Measurements from ENCODE around the gene TFG.

- TF ChIP-seq CBFB (IDR thresholded peaks at IDR 0.05; ENCODE audit: low read depth), result no peak
- no peak for TF ChIP-seq MAX (IDR thresholded peaks at IDR 0.05; ENCODE audit: low read depth, low read length)
- TF ChIP-seq SMC3 (IDR thresholded peaks at IDR 0.05; ENCODE audit: borderline replicate concordance, low read length), result no peak
- TF ChIP-seq POLR2AphosphoS2 (IDR thresholded peaks at IDR 0.05; ENCODE audit: low read depth, low read length), result no peak
- no peak for TF ChIP-seq REST (IDR thresholded peaks at IDR 0.05; ENCODE audit: low read depth, low read length)
- no peak for TF ChIP-seq CTCF (IDR thresholded peaks at IDR 0.05 in 2 of 3, conservative IDR thresholded peaks at IDR 0.05 in 1 of 3; ENCODE audit: control insufficient read depth in 2 of 3, extremely low read depth in 1 of 3, insufficient read depth in 1 of 3, low read depth in 3 of 3, low read length in 3 of 3)
- TF ChIP-seq ZBED1 (IDR thresholded peaks at IDR 0.05; ENCODE audit: borderline replicate concordance), result no peak
- no peak for TF ChIP-seq BCLAF1 (IDR thresholded peaks at IDR 0.05)
- no peak for TF ChIP-seq SPI1 (IDR thresholded peaks at IDR 0.05; ENCODE audit: borderline replicate concordance, insufficient read depth, low read depth, low read length)
- TF ChIP-seq POLR2A (IDR thresholded peaks at IDR 0.05; ENCODE audit: low read depth, low read length), result no peak
- TF ChIP-seq EP300 (IDR thresholded peaks at IDR 0.05; ENCODE audit: borderline replicate concordance in 1 of 2, control insufficient read depth in 1 of 2, low read depth in 2 of 2, low read length in 2 of 2), result no peak
- no peak for TF ChIP-seq HCFC1 (IDR thresholded peaks at IDR 0.05; ENCODE audit: low read length)
- TF ChIP-seq DPF2 (IDR thresholded peaks at IDR 0.05), result no peak
- TF ChIP-seq MYC (IDR thresholded peaks at IDR 0.05; ENCODE audit: insufficient read depth, insufficient read length, insufficient replicate concordance, low read length, severe bottlenecking), result no peak
Measured at GRCh38 chr3:100766069-100766468, 56.8 kb downstream of the TFG start.
